Inflammatory macrophage treated with lipopolysaccharide for 4 hours (primary cell): ENCODE results near the gene L3MBTL2.
A peak's percentile ranks its signal among the peaks of the same experiment; 100 is the strongest.
"Not testable (repeated sequence)": the region's sequence is repeated elsewhere in the genome, so short reads cannot be mapped to it uniquely, and the experiment has no call there.

Experiments used
- DNase-seq: peaks from one replicate; pipeline ENCODE4 v3.0.0-alpha.2; 2020

Gene L3MBTL2

GRCh38 chr22:41242396-41243117 lies 37.4 kb downstream of the L3MBTL2 start:
- DNase-seq: no peak

- DNase-seq: no peak
These were observed 38.2 kb downstream of the L3MBTL2 start for GRCh38 chr22:41243361-41243760.

- no peak for DNase-seq
These were observed 40.9 kb downstream of the L3MBTL2 start for GRCh38 chr22:41245917-41246499.

GRCh38 chr22:41247703-41248102 lies 42.6 kb downstream of the L3MBTL2 start:
- DNase-seq: no peak

- DNase-seq: no peak
These were observed 43.2 kb downstream of the L3MBTL2 start for GRCh38 chr22:41248314-41248713.

- DNase-seq: no peak
These were observed 43.6 kb downstream of the L3MBTL2 start for GRCh38 chr22:41248758-41249157.

- DNase-seq: no peak
These were observed 44.3 kb downstream of the L3MBTL2 start for GRCh38 chr22:41249442-41249841.

- DNase-seq: no peak
These were observed 45.0 kb downstream of the L3MBTL2 start for GRCh38 chr22:41250127-41250526.

GRCh38 chr22:41252365-41252764 lies 47.3 kb downstream of the L3MBTL2 start:
- DNase-seq: no peak

- DNase-seq: no peak
These were observed 49.1 kb downstream of the L3MBTL2 start for GRCh38 chr22:41254230-41254629.

- peak; percentile 21 for DNase-seq
These were observed 51.4 kb downstream of the L3MBTL2 start for GRCh38 chr22:41256254-41257253.

GRCh38 chr22:41257696-41258095 lies 52.6 kb downstream of the L3MBTL2 start:
- DNase-seq: no peak

- DNase-seq: not testable (repeated sequence)
These were observed 54.6 kb downstream of the L3MBTL2 start for GRCh38 chr22:41259756-41260155.

- no peak for DNase-seq
These were observed 55.8 kb downstream of the L3MBTL2 start for GRCh38 chr22:41260871-41261270.

- no peak for DNase-seq
These were observed 56.6 kb downstream of the L3MBTL2 start for GRCh38 chr22:41261541-41262249.

- DNase-seq: no peak
These were observed 57.2 kb downstream of the L3MBTL2 start for GRCh38 chr22:41262250-41262765.

- DNase-seq: no peak
These were observed 58.6 kb downstream of the L3MBTL2 start for GRCh38 chr22:41263704-41264103.

- no peak for DNase-seq
These were observed 59.4 kb downstream of the L3MBTL2 start for GRCh38 chr22:41264408-41264941.

GRCh38 chr22:41267958-41268357 lies 62.8 kb downstream of the L3MBTL2 start:
- no peak for DNase-seq

GRCh38 chr22:41271787-41272186 lies 66.7 kb downstream of the L3MBTL2 start:
- DNase-seq: no peak

- DNase-seq: no peak
These were observed 68.0 kb downstream of the L3MBTL2 start for GRCh38 chr22:41273128-41273527.

- DNase-seq: no peak
These were observed 69.7 kb downstream of the L3MBTL2 start for GRCh38 chr22:41274856-41275255.
